ENCODE data around the gene HNF4A. TPM values are rescaled to one million over a fixed set of nuclear protein-coding genes. Genes with fewer than 3 reads are reported as not detected.

The HNF4A gene
- total RNA-seq, 2 donors from 2014 or later = 56.3 to 58.0 TPM

GRCh38 chr20:44426879-44427790 lies 71.6 kb downstream of the HNF4A start:
- no peak for DNase-seq
- H3K36me3 Mint-ChIP-seq (ENCODE audit: low read depth) = peaks cover 38% of the 10 kb centered on the region
- H3K9me3 Mint-ChIP-seq = no peaks in the 10 kb centered on the region
- no peak overlapping the region for H3K4me3 Mint-ChIP-seq
- Histone ChIP-seq H3K4me1 (ENCODE audit: control insufficient read depth, insufficient read depth, low read length) (no peaks in the 10 kb centered on the region), H3K9ac (ENCODE audit: extremely low read depth, low read length, poor library complexity, severe bottlenecking) (no peak overlapping the region), H3K27ac (ENCODE audit: low read depth, low read length) (no peak overlapping the region), H3K36me3 (ENCODE audit: control insufficient read depth, insufficient read depth, low read length) (peaks cover 50% of the 10 kb centered on the region), H3K4me3 (ENCODE audit: low read length) (no peak overlapping the region), H3K27me3 (ENCODE audit: control insufficient read depth, insufficient read depth, low read length, poor library complexity, severe bottlenecking) (no peaks in the 10 kb centered on the region), H3K9me3 (ENCODE audit: control insufficient read depth, low read length) (no peaks in the 10 kb centered on the region)
- H3K27me3 Mint-ChIP-seq (ENCODE audit: insufficient read depth) = peaks cover 1% of the 10 kb centered on the region
- H3K27ac Mint-ChIP-seq = no peak overlapping the region
- TF ChIP-seq, protein P1, sequence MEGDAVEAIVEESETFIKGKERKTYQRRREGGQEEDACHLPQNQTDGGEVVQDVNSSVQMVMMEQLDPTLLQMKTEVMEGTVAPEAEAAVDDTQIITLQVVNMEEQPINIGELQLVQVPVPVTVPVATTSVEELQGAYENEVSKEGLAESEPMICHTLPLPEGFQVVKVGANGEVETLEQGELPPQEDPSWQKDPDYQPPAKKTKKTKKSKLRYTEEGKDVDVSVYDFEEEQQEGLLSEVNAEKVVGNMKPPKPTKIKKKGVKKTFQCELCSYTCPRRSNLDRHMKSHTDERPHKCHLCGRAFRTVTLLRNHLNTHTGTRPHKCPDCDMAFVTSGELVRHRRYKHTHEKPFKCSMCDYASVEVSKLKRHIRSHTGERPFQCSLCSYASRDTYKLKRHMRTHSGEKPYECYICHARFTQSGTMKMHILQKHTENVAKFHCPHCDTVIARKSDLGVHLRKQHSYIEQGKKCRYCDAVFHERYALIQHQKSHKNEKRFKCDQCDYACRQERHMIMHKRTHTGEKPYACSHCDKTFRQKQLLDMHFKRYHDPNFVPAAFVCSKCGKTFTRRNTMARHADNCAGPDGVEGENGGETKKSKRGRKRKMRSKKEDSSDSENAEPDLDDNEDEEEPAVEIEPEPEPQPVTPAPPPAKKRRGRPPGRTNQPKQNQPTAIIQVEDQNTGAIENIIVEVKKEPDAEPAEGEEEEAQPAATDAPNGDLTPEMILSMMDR (conservative IDR thresholded peaks at IDR 0.05) = no peak
- H3K4me1 Mint-ChIP-seq = peaks cover 9% of the 10 kb centered on the region
- WGBS, 2 experiments (ENCODE audit: insufficient coverage in 1 of 2, insufficient read length in 1 of 2) = 89 to 91% methylated on average over 7 to 9 of the region's 10 CpGs

GRCh38 chr20:44427804-44428173 lies 72.3 kb downstream of the HNF4A start:
- H3K4me1 ChIP-seq (ENCODE audit: control insufficient read depth, insufficient read depth, low read length) = no peaks in the 10 kb centered on the region
- no peak overlapping the region for H3K4me3 ChIP-seq (ENCODE audit: low read length)
- Mint-ChIP-seq H3K27me3 (ENCODE audit: insufficient read depth) (peaks cover 1% of the 10 kb centered on the region), H3K9me3 (no peaks in the 10 kb centered on the region), H3K4me3 (no peak overlapping the region), H3K4me1 (peaks cover 11% of the 10 kb centered on the region), H3K36me3 (ENCODE audit: low read depth) (peaks cover 32% of the 10 kb centered on the region), H3K27ac (no peak overlapping the region)
- H3K36me3 ChIP-seq (ENCODE audit: control insufficient read depth, insufficient read depth, low read length) = peaks cover 47% of the 10 kb centered on the region
- H3K9ac ChIP-seq (ENCODE audit: extremely low read depth, low read length, poor library complexity, severe bottlenecking) = no peak overlapping the region
- 89 to 94% methylated on average over 3 of the region's 3 CpGs for WGBS, 2 experiments (ENCODE audit: insufficient coverage in 1 of 2, insufficient read length in 1 of 2)
- no peak overlapping the region for H3K27ac ChIP-seq (ENCODE audit: low read depth, low read length)
- H3K9me3 ChIP-seq (ENCODE audit: control insufficient read depth, low read length) = no peaks in the 10 kb centered on the region
- H3K27me3 ChIP-seq (ENCODE audit: control insufficient read depth, insufficient read depth, low read length, poor library complexity, severe bottlenecking) = no peaks in the 10 kb centered on the region
- DNase-seq = no peak
- TF ChIP-seq, protein P1 (conservative IDR thresholded peaks at IDR 0.05) = no peak

DNA sequence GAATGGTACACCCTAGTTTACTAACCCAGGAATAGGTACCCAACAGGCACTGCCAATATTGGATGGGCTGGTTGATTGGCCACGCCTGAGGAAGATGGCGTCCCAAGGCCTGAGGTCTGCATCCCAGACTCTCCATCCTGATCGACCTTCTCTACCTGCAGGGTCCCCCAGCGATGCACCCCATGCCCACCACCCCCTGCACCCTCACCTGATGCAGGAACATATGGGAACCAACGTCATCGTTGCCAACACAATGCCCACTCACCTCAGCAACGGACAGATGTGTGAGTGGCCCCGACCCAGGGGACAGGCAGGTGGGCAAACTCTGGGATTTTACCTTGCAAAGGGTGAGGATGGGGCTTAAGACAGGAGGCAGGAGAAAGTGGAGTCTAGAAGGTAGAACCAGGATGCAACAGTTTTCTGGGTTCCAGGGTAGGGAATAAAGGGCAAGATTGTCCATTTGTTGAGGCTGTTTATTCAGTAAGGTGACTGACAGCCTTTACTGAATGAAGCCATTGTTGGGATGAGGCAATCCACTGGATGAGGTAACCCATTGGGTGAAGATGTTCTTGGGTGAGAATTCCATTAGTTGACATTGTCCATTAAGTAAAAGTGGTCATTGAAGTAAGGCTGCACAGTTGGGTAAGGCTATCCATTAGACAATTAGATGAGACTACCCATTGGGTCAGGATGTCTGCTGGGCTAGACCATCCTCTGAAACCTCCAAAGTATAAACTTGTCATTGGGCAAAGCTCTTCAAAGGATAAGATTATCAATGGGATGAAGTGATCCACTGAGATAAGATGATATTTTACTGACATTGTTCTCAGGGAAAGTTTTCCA lies 72.9 kb downstream of the HNF4A start:
- Mint-ChIP-seq H3K4me3 (no peak overlapping the region), H3K36me3 (ENCODE audit: low read depth) (peaks cover 31% of the 10 kb centered on the region), H3K4me1 (peaks cover 11% of the 10 kb centered on the region), H3K9me3 (no peaks in the 10 kb centered on the region), H3K27ac (no peak overlapping the region), H3K27me3 (ENCODE audit: insufficient read depth) (peaks cover 1% of the 10 kb centered on the region)
- no peaks in the 10 kb centered on the region for H3K4me1 ChIP-seq (ENCODE audit: control insufficient read depth, insufficient read depth, low read length)
- H3K27me3 ChIP-seq (ENCODE audit: control insufficient read depth, insufficient read depth, low read length, poor library complexity, severe bottlenecking) = no peaks in the 10 kb centered on the region
- TF ChIP-seq, protein P1 (conservative IDR thresholded peaks at IDR 0.05) = no peak
- no peak for DNase-seq
- 86 to 94% methylated on average over 5 to 8 of the region's 8 CpGs for WGBS, 2 experiments (ENCODE audit: insufficient coverage in 1 of 2, insufficient read length in 1 of 2)
- no peak overlapping the region for H3K9ac ChIP-seq (ENCODE audit: extremely low read depth, low read length, poor library complexity, severe bottlenecking)
- peaks cover 47% of the 10 kb centered on the region for H3K36me3 ChIP-seq (ENCODE audit: control insufficient read depth, insufficient read depth, low read length)
- no peak overlapping the region for H3K4me3 ChIP-seq (ENCODE audit: low read length)
- H3K9me3 ChIP-seq (ENCODE audit: control insufficient read depth, low read length) = no peaks in the 10 kb centered on the region
- H3K27ac ChIP-seq (ENCODE audit: low read depth, low read length) = no peak overlapping the region
